K562 (cell line): Measurements from ENCODE around the gene DGCR2. TPM values are rescaled to one million over a fixed set of nuclear protein-coding genes. Genes with fewer than 3 reads are reported as not detected.

ENCODE experiments used
- CHCHD3 ChIP-seq: fragments of 250-450 bp; sonication (Bioruptor Pico); IDR thresholded peaks from 2 replicates; pipeline ENCODE4 v2.1.2; 2022; ENCODE audit warnings: mild to moderate bottlenecking
- MYC ChIP-seq, 2 experiments: fragments of 250-450 bp in 1 of 2; sonication (Bioruptor Pico) in 1 of 2; IDR thresholded peaks; 2 replicates each; pipeline versions ENCODE4 v1.5.1 to v1.6.1; 2012 to 2021; ENCODE audit warnings: low read depth in 2 of 2, borderline replicate concordance in 1 of 2, improper control_type of control experiment in 1 of 2, low read length in 1 of 2, mild to moderate bottlenecking in 1 of 2, moderate library complexity in 1 of 2
- TBL1XR1 ChIP-seq, 2 experiments: IDR thresholded peaks; 2 replicates each; pipeline ENCODE4 v1.6.1; 2012; ENCODE audit warnings: improper control_type of control experiment in 2 of 2, low read length in 2 of 2, mild to moderate bottlenecking in 1 of 2
- TCFL5 ChIP-seq: fragments of 250-450 bp; sonication (Bioruptor Pico); conservative IDR thresholded peaks from 2 replicates; pipeline ENCODE4 v1.6.1; 2021; ENCODE audit warnings: mild to moderate bottlenecking, moderate library complexity, matching md5 sums
- polyA plus RNA-seq, 8 experiments: library from polyadenylated mRNA; depleted of rRNA in 4 of 8; stranded (reverse) in 5 of 8; unstranded in 3 of 8; fragments of >200 nt; fragmentation: Nextera tagmentation in 2 of 8; fragmentation: Illumina TruSeq in 1 of 8; extraction: Ambion mirVana in 2 of 8; extraction: Trizol in 1 of 8; gene quantifications; 2 replicates each; pipeline versions ENCODE4 v1.2.1 to v1.2.3, GENCODE V29; 2011 to 2014; ENCODE audit warnings: inconsistent platforms in 1 of 8, missing spikeins in 1 of 8
- total RNA-seq, 7 experiments: library from RNA; depleted of rRNA in 6 of 7; stranded (reverse); fragments of >200 nt in 6 of 7; fragmentation: Illumina TruSeq in 2 of 7; extraction: Trizol in 2 of 7; gene quantifications; 2 replicates each; pipeline versions ENCODE4 v1.2.1 to v1.2.3, GENCODE V29; 2011 to 2021; ENCODE audit warnings: low replicate concordance in 1 of 7
- TF ChIP-seq, protein P1 (sequence below): fragments of 250-450 bp; sonication (Bioruptor Pico); IDR thresholded peaks from 2 replicates; pipeline ENCODE4 v1.8.0; 2021; ENCODE audit warnings: moderate library complexity, mild to moderate bottlenecking, inconsistent platforms
- TF ChIP-seq, protein P2 (sequence below), 2 experiments: fragments of 450-650 bp in 1 of 2; sonication (generic) in 1 of 2; formaldehyde crosslinking in 1 of 2; IDR thresholded peaks; 2 replicates each; pipeline versions ENCODE4 v1.7.1 to v1.9.0; 2016 to 2022; ENCODE audit warnings: inconsistent platforms in 1 of 2, mild to moderate bottlenecking in 1 of 2, missing genetic modification reagents in 1 of 2
- TF ChIP-seq, protein P3 (sequence below): sonication (generic); IDR thresholded peaks from 2 replicates; pipeline ENCODE4 v1.6.1; 2016
- TF ChIP-seq, protein P4 (sequence below), 3 experiments: IDR thresholded peaks in 2 of 3; conservative IDR thresholded peaks in 1 of 3; 2 replicates each; pipeline ENCODE4 v1.5.1; 2011 to 2012; ENCODE audit warnings: low read length in 3 of 3, mild to moderate bottlenecking in 3 of 3, control low read depth in 2 of 3, improper control_type of control experiment in 1 of 3, inconsistent platforms in 1 of 3, low read depth in 1 of 3, mixed read lengths in 1 of 3, moderate library complexity in 1 of 3; ENCODE audit not compliant: insufficient read depth in 2 of 3

DGCR2 gene
- total and polyA plus RNA-seq, 9 of the 15 experiments (the other 6 are each of a cell fraction or from before 2014, with no cell fraction given), result 0.69 to 101 (median 56.4) TPM

DNA sequence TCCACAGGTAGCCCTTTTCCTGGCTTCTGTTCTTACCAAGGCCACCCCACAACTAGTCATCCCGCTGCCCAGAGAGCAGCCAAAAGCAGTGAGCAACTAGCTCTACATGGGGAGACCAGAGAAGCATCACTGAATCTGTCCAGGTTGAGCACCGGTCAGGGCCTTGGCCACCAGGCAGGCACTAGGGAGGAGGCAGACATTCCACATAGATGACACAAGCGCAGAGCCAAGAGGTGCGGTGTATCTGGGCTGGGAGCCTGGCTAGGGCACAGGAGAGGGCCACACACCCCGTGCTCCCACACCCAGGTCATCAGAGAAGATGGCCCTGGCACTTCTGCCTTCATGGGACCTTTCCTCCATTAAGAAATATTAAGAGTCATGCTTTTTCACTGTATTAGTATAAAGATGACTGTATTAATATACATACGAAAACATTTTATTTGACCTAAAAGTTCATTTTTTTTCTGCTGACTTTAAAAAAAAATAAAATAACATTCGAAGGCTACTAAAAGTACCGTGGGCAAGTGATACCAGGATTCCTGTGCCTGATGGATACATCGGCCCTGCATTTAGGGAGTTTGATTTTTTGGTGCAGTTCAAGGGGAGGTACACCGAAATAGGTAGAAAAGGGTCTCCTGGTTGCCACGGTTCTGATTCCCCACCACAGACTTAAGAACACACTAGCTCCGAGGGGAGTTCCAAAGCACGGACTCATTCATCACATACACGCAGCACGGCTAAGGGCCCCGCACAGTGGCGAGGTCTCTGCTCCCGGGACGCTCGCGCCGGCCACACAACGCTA is 1.2 kb downstream of the DGCR2 start (continued):
- TF ChIP-seq, protein P1, sequence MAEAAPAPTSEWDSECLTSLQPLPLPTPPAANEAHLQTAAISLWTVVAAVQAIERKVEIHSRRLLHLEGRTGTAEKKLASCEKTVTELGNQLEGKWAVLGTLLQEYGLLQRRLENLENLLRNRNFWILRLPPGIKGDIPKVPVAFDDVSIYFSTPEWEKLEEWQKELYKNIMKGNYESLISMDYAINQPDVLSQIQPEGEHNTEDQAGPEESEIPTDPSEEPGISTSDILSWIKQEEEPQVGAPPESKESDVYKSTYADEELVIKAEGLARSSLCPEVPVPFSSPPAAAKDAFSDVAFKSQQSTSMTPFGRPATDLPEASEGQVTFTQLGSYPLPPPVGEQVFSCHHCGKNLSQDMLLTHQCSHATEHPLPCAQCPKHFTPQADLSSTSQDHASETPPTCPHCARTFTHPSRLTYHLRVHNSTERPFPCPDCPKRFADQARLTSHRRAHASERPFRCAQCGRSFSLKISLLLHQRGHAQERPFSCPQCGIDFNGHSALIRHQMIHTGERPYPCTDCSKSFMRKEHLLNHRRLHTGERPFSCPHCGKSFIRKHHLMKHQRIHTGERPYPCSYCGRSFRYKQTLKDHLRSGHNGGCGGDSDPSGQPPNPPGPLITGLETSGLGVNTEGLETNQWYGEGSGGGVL (CRISPR knock-in tag), result no peak
- TF ChIP-seq TCFL5 (CRISPR knock-in tag), result no peak
- peak; percentile 58; the same call in 1 of the 2 replicates for TF ChIP-seq CHCHD3
- TF ChIP-seq, protein P2, sequence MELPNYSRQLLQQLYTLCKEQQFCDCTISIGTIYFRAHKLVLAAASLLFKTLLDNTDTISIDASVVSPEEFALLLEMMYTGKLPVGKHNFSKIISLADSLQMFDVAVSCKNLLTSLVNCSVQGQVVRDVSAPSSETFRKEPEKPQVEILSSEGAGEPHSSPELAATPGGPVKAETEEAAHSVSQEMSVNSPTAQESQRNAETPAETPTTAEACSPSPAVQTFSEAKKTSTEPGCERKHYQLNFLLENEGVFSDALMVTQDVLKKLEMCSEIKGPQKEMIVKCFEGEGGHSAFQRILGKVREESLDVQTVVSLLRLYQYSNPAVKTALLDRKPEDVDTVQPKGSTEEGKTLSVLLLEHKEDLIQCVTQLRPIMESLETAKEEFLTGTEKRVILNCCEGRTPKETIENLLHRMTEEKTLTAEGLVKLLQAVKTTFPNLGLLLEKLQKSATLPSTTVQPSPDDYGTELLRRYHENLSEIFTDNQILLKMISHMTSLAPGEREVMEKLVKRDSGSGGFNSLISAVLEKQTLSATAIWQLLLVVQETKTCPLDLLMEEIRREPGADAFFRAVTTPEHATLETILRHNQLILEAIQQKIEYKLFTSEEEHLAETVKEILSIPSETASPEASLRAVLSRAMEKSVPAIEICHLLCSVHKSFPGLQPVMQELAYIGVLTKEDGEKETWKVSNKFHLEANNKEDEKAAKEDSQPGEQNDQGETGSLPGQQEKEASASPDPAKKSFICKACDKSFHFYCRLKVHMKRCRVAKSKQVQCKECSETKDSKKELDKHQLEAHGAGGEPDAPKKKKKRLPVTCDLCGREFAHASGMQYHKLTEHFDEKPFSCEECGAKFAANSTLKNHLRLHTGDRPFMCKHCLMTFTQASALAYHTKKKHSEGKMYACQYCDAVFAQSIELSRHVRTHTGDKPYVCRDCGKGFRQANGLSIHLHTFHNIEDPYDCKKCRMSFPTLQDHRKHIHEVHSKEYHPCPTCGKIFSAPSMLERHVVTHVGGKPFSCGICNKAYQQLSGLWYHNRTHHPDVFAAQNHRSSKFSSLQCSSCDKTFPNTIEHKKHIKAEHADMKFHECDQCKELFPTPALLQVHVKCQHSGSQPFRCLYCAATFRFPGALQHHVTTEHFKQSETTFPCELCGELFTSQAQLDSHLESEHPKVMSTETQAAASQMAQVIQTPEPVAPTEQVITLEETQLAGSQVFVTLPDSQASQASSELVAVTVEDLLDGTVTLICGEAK (IDR thresholded peaks at IDR 0.05), result peak; percentile 75; the same call in 1 of the 2 replicates
- TF ChIP-seq, protein P2 (CRISPR knock-in tag; IDR thresholded peaks at IDR 0.05), result no peak
- peak; percentile 44; the same call in 1 of the 2 replicates for TF ChIP-seq MYC (IDR thresholded peaks at IDR 0.05; ENCODE audit: low read depth, low read length)
- no peak for TF ChIP-seq MYC (CRISPR knock-in tag; IDR thresholded peaks at IDR 0.05; ENCODE audit: borderline replicate concordance, low read depth)
- TF ChIP-seq TBL1XR1 (IDR thresholded peaks at IDR 0.05; ENCODE audit: low read length in 2 of 2), result peak in 1 of 2 experiments; percentile 43; a peak in 1 of 4 replicates
- TF ChIP-seq, protein P3, sequence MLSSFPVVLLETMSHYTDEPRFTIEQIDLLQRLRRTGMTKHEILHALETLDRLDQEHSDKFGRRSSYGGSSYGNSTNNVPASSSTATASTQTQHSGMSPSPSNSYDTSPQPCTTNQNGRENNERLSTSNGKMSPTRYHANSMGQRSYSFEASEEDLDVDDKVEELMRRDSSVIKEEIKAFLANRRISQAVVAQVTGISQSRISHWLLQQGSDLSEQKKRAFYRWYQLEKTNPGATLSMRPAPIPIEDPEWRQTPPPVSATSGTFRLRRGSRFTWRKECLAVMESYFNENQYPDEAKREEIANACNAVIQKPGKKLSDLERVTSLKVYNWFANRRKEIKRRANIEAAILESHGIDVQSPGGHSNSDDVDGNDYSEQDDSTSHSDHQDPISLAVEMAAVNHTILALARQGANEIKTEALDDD, result peak; percentile 27; the same call in 1 of the 2 replicates
- TF ChIP-seq, protein P4, sequence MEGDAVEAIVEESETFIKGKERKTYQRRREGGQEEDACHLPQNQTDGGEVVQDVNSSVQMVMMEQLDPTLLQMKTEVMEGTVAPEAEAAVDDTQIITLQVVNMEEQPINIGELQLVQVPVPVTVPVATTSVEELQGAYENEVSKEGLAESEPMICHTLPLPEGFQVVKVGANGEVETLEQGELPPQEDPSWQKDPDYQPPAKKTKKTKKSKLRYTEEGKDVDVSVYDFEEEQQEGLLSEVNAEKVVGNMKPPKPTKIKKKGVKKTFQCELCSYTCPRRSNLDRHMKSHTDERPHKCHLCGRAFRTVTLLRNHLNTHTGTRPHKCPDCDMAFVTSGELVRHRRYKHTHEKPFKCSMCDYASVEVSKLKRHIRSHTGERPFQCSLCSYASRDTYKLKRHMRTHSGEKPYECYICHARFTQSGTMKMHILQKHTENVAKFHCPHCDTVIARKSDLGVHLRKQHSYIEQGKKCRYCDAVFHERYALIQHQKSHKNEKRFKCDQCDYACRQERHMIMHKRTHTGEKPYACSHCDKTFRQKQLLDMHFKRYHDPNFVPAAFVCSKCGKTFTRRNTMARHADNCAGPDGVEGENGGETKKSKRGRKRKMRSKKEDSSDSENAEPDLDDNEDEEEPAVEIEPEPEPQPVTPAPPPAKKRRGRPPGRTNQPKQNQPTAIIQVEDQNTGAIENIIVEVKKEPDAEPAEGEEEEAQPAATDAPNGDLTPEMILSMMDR (IDR thresholded peaks at IDR 0.05 in 2 of 3, conservative IDR thresholded peaks at IDR 0.05 in 1 of 3; ENCODE audit: insufficient read depth in 2 of 3, low read depth in 1 of 3, low read length in 3 of 3), result peak in 2 of 3 experiments; percentile 28 to 43; a peak in 3 of 6 replicates
